A549 (cell line): Measurements from ENCODE around the gene PVR. TPM values are rescaled to one million over a fixed set of nuclear protein-coding genes. Genes with fewer than 3 reads are reported as not detected.

Source experiments
- ATAC-seq, 2 experiments: fragments of 200-7000 bp in 1 of 2; fragments of >200 bp in 1 of 2; cut with Nextera tagmentation in 1 of 2; cut with Tn5 transposase in 1 of 2; 3 replicates each; pipeline versions ENCODE4 v1.8.0 to v1.9.1; 2018 to 2020; ENCODE audit warnings: mild to moderate bottlenecking in 1 of 2, moderate library complexity in 1 of 2
- CTCF ChIA-PET: fragments of 300-600 bp; sonication (Branson Sonifier 250); formaldehyde crosslinking; extraction: SDS; loops from one replicate; lab custom pipeline; 2021; ENCODE audit warnings: antibody characterized with exemption, inconsistent platforms; lab: Yijun Ruan, JAX
- POLR2A ChIA-PET: fragments of 350-600 bp; formaldehyde crosslinking; extraction: SDS; loops from one replicate; lab custom pipeline; 2021; ENCODE audit warnings: antibody characterized with exemption, inconsistent platforms; lab: Yijun Ruan, JAX
- DNase-seq, 2 experiments: peaks; one replicate each; pipeline versions ENCODE4 v3.0.0 to v3.0.0-alpha.2; 2011 to 2016; ENCODE audit warnings: low read depth in 1 of 2, low spot score in 1 of 2
- FAIRE-seq: peaks from 2 replicates; lab custom pipeline; 2011; peaks lifted over from hg19 to GRCh38; lab: Jason Lieb, UNC
- H3K27ac ChIP-seq, 2 experiments: fragments of >200 bp; sonication (Bioruptor Twin); formaldehyde crosslinking; 3 replicates each; pipeline ENCODE4 v1.5.1; 2016 to 2017
- H3K4me1 ChIP-seq: fragments of >200 bp; sonication (Bioruptor Twin); formaldehyde crosslinking; 3 replicates; pipeline ENCODE4 v1.6.1; 2016
- H3K4me2 ChIP-seq: fragments of >200 bp; sonication (Bioruptor Twin); formaldehyde crosslinking; 3 replicates; pipeline ENCODE4 v1.6.1; 2016
- H3K4me3 ChIP-seq: fragments of >200 bp; sonication (Bioruptor Twin); formaldehyde crosslinking; 3 replicates; pipeline ENCODE4 v1.5.1; 2016
- H3K9me3 ChIP-seq: fragments of >200 bp; sonication (Bioruptor Twin); formaldehyde crosslinking; 3 replicates; pipeline ENCODE4 v1.6.1; 2016
- BCL3 ChIP-seq: fragments of >200 bp; sonication (Bioruptor Twin); formaldehyde crosslinking; IDR thresholded peaks from 3 replicates; pipeline ENCODE4 v1.6.1; 2016
- BHLHE40 ChIP-seq: IDR thresholded peaks from 2 replicates; pipeline ENCODE4 v1.6.1; 2012; ENCODE audit warnings: low read depth, low read length, inconsistent platforms
- CEBPB ChIP-seq, 2 experiments: fragments of >200 bp in 1 of 2; sonication (Bioruptor Twin) in 1 of 2; formaldehyde crosslinking in 1 of 2; IDR thresholded peaks; 2 replicates each; pipeline ENCODE4 v1.6.1; 2012 to 2016
- CTCF ChIP-seq: fragments of >200 bp; sonication (Bioruptor Twin); formaldehyde crosslinking; IDR thresholded peaks from 3 replicates; pipeline ENCODE4 v1.5.1; 2016
- EHF ChIP-seq: fragments of 250-450 bp; sonication (Bioruptor Pico); IDR thresholded peaks from 2 replicates; pipeline ENCODE4 v1.5.0; 2020; ENCODE audit warnings: mild to moderate bottlenecking
- EHMT2 ChIP-seq: fragments of 200-600 bp; sonication (generic); IDR thresholded peaks from 2 replicates; pipeline ENCODE4 v1.6.1; 2016; ENCODE audit warnings: antibody characterized with exemption, low read depth, mild to moderate bottlenecking, moderate library complexity
- FOSL2 ChIP-seq, 2 experiments: fragments of 450-650 bp in 1 of 2; fragments of >200 bp in 1 of 2; sonication (Bioruptor Twin) in 1 of 2; formaldehyde crosslinking; IDR thresholded peaks; 2 replicates each; pipeline versions ENCODE4 v1.5.0 to v1.6.1; 2016 to 2020; ENCODE audit warnings: mild to moderate bottlenecking in 1 of 2, moderate library complexity in 1 of 2
- FOXS1 ChIP-seq: fragments of 250-450 bp; sonication (Bioruptor Pico); IDR thresholded peaks from 2 replicates; pipeline ENCODE4 v1.5.0; 2020; ENCODE audit warnings: mild to moderate bottlenecking, moderate library complexity
- HMGXB4 ChIP-seq: fragments of 250-450 bp; sonication (Bioruptor Pico); IDR thresholded peaks from 2 replicates; pipeline ENCODE4 v1.5.0; 2021; ENCODE audit warnings: mild to moderate bottlenecking, moderate library complexity, borderline replicate concordance
- HOXA7 ChIP-seq: fragments of 250-450 bp; sonication (Bioruptor Pico); IDR thresholded peaks from 2 replicates; pipeline ENCODE4 v1.5.0; 2020; ENCODE audit warnings: mild to moderate bottlenecking, moderate library complexity
- HOXB13 ChIP-seq: fragments of 250-450 bp; sonication (Bioruptor Pico); IDR thresholded peaks from 2 replicates; pipeline ENCODE4 v1.5.0; 2020; ENCODE audit warnings: low read depth, mild to moderate bottlenecking, moderate library complexity
- JUN ChIP-seq, 2 experiments: fragments of >200 bp; sonication (Bioruptor Twin); formaldehyde crosslinking; IDR thresholded peaks; 2 replicates in 1 of 2; 3 replicates in 1 of 2; pipeline ENCODE4 v1.6.1; 2016 to 2017
- JUNB ChIP-seq: fragments of >200 bp; sonication (Bioruptor Twin); formaldehyde crosslinking; IDR thresholded peaks from 2 replicates; pipeline ENCODE4 v1.6.1; 2016
- KDM1A ChIP-seq: fragments of 200-600 bp; sonication (generic); IDR thresholded peaks from 2 replicates; pipeline ENCODE4 v1.6.1; 2016; ENCODE audit warnings: low read depth, mild to moderate bottlenecking
- MAFK ChIP-seq: fragments of 450-650 bp; IDR thresholded peaks from 2 replicates; pipeline ENCODE4 v1.6.1; 2014; ENCODE audit not compliant: partially characterized antibody
- MAZ ChIP-seq: fragments of 150-350 bp; IDR thresholded peaks from 2 replicates; pipeline ENCODE4 v1.6.1; 2014; ENCODE audit warnings: antibody characterized with exemption, low read depth, low read length, borderline replicate concordance
- PHF8 ChIP-seq: fragments of 200-600 bp; sonication (generic); IDR thresholded peaks from 2 replicates; pipeline ENCODE4 v1.6.1; 2016; ENCODE audit warnings: low read depth, mild to moderate bottlenecking, antibody characterized with exemption, moderate library complexity, borderline replicate concordance
- POLR2A ChIP-seq: IDR thresholded peaks from 2 replicates; pipeline ENCODE4 v1.6.1; 2012; ENCODE audit warnings: mild to moderate bottlenecking, low read length
- POLR2AphosphoS2 ChIP-seq: conservative IDR thresholded peaks from 2 replicates; pipeline ENCODE4 v1.6.1; 2012; ENCODE audit warnings: low read length, improper control_type of control experiment, inconsistent platforms
- RFX5 ChIP-seq: fragments of 450-650 bp; IDR thresholded peaks from 2 replicates; pipeline ENCODE4 v1.7.1; 2014; ENCODE audit warnings: antibody characterized with exemption, mild to moderate bottlenecking, moderate library complexity
- RNF2 ChIP-seq: fragments of 200-600 bp; sonication (generic); IDR thresholded peaks from 2 replicates; pipeline ENCODE4 v1.6.1; 2016; ENCODE audit warnings: low read depth, mild to moderate bottlenecking, antibody characterized with exemption, moderate library complexity, borderline replicate concordance
- SMC3 ChIP-seq: fragments of >200 bp; sonication (Bioruptor Twin); formaldehyde crosslinking; IDR thresholded peaks from 3 replicates; pipeline ENCODE4 v1.6.1; 2018; ENCODE audit warnings: inconsistent platforms
- TFCP2L1 ChIP-seq: fragments of 250-450 bp; sonication (Bioruptor Pico); IDR thresholded peaks from 2 replicates; pipeline ENCODE4 v1.5.0; 2021; ENCODE audit warnings: mild to moderate bottlenecking
- TP53 ChIP-seq: fragments of 250-450 bp; sonication (Bioruptor Pico); IDR thresholded peaks from 2 replicates; pipeline ENCODE4 v1.5.0; 2021; ENCODE audit warnings: mild to moderate bottlenecking, moderate library complexity
- USF2 ChIP-seq: fragments of 450-650 bp; IDR thresholded peaks from 2 replicates; pipeline ENCODE4 v1.6.1; 2014; ENCODE audit warnings: antibody characterized with exemption
- ZNF302 ChIP-seq: fragments of 250-450 bp; sonication (Bioruptor Pico); IDR thresholded peaks from 2 replicates; pipeline ENCODE4 v1.9.0; 2021; ENCODE audit warnings: inconsistent platforms, mild to moderate bottlenecking, moderate library complexity
- WGBS: methylation state at CpG from one replicate; pipeline ENCODE4 v1.1.6; 2017; ENCODE audit errors: missing lambda C conversion rate; 5-methylcytosine and 5-hydroxymethylcytosine counted together
- polyA plus RNA-seq, 4 experiments: library from polyadenylated mRNA; depleted of rRNA in 3 of 4; stranded (reverse); fragments of >200 nt; fragmentation: RNase III in 1 of 4; extraction: RNeasy Plus Mini Kit Qiagen cat#74134 plus additional on column Dnase treatment in 1 of 4; gene quantifications; 2 replicates in 3 of 4; 3 replicates in 1 of 4; pipeline ENCODE4 v1.2.3, GENCODE V29; 2011 to 2017
- TF ChIP-seq, protein P1 (sequence below): fragments of >200 bp; sonication (Bioruptor Twin); formaldehyde crosslinking; IDR thresholded peaks from 2 replicates; pipeline ENCODE4 v1.6.1; 2016
- TF ChIP-seq, protein P2 (sequence below): IDR thresholded peaks from 2 replicates; pipeline ENCODE4 v1.6.1; 2012

PVR gene
- polyA plus RNA-seq, 2 of the 4 experiments (the other 2 are of a cell fraction), result 90.3 to 108 TPM

DNA sequence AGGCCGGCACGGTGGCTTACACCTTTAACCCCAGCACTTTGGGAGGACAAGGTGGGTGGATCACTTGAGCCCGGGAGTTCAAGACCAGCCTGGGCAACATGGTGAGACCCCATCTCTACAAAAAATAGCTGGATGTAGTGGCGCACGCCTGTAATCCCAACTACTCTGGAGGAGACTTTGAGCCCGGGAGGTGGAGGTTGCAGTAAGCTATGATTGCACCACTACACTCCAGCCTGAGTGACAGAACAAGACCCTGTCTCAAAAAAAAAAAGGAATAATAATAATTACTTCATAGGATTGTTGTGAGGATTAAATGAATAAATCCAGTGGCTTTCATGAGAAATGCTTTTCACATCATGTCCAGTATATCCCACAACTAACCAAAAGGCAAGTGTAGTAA is 22.3 kb upstream of the PVR start:
- TF ChIP-seq POLR2AphosphoS2 (no peak), CEBPB (IDR thresholded peaks at IDR 0.05) (no peak), BCL3 (no peak), HOXB13 (CRISPR knock-in tag) (no peak), MAFK (no peak), KDM1A (no peak), EHMT2 (no peak), JUN (IDR thresholded peaks at IDR 0.05) (no peak), TP53 (CRISPR knock-in tag) (no peak)
- no peak for FAIRE-seq
- DNase-seq, result no peak
- Histone ChIP-seq H3K27ac (peak overlapping the region in 1 of 2 experiments; percentile 37; a peak in 3 of 6 replicates), H3K4me2 (no peak overlapping the region), H3K9me3 (no peaks in the 10 kb centered on the region), H3K4me1 (peaks cover 39% of the 10 kb centered on the region), H3K4me3 (no peak overlapping the region)
- ChIA-PET CTCF (interaction anchor here (0.8 to 12.4 kb wide), 5 partner anchors 10 to 150 kb away, joined by 3 to 103 read pairs (median 4); partner anchors contain the start of gene IGSF23), POLR2A (no interaction called here)
- 87% methylated on average over 6 of the region's 6 CpGs for WGBS
- no peak for ATAC-seq

DNA sequence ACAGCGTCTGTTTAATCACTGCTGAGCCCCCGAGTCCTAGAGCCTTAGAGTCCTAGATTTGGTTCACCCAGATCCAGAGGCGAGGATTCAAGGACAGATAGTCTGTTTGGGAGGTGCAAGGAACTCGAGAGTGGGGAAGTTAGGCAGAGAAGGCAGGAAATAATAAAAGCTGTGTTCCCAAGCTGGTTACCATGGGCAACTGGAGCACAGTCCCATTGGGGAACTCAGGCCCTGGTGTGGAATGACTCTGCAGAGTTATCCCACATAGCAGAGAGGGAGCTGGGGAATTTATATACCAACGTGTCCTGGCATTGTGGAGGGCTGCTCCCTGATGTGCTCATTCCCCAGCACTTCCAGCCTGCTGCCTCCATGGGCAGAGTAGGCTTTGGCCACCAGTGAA is 20.6 kb upstream of the PVR start:
- no peak for TF ChIP-seq SMC3
- no peak for TF ChIP-seq RNF2
- TF ChIP-seq PHF8, result no peak
- TF ChIP-seq EHF (CRISPR knock-in tag), result no peak
- no peak for TF ChIP-seq JUNB
- TF ChIP-seq USF2, result no peak
- TF ChIP-seq TFCP2L1 (CRISPR knock-in tag), result no peak
- no peak for TF ChIP-seq KDM1A
- TF ChIP-seq TP53 (CRISPR knock-in tag), result no peak
- TF ChIP-seq, all 56 proteins: peak for 0
- H3K4me3 ChIP-seq, result no peak overlapping the region
- ChIA-PET POLR2A (no interaction called here), CTCF (interaction anchor here (1.1 to 12.4 kb wide), 7 partner anchors 12 to 162 kb away, joined by 3 to 103 read pairs (median 5); partner anchors contain the start of gene IGSF23)
- WGBS, result 84% methylated on average over 5 of the region's 5 CpGs
- H3K4me2 ChIP-seq, result no peak overlapping the region
- DNase-seq (no peak), FAIRE-seq (no peak), ATAC-seq (no peak; a peak in 1 of 6 replicates)
- H3K4me1 ChIP-seq, result peaks cover 43% of the 10 kb centered on the region
- H3K9me3 ChIP-seq, result no peaks in the 10 kb centered on the region
- peak overlapping the region in 1 of 2 experiments; percentile 71; a peak in 3 of 6 replicates for H3K27ac ChIP-seq

- FAIRE-seq (no peak), ATAC-seq (no peak), DNase-seq (no peak)
- H3K9me3 ChIP-seq, result no peaks in the 10 kb centered on the region
- TF ChIP-seq, protein P1, sequence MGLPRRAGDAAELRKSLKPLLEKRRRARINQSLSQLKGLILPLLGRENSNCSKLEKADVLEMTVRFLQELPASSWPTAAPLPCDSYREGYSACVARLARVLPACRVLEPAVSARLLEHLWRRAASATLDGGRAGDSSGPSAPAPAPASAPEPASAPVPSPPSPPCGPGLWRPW, result no peak
- TF ChIP-seq HOXA7 (CRISPR knock-in tag) (no peak), RFX5 (no peak), ZNF302 (CRISPR knock-in tag) (no peak), EHF (CRISPR knock-in tag) (no peak), MAZ (no peak), MAFK (no peak), HMGXB4 (no peak), TFCP2L1 (CRISPR knock-in tag) (no peak), FOXS1 (CRISPR knock-in tag) (no peak), FOSL2 (IDR thresholded peaks at IDR 0.05) (no peak), FOSL2 (CRISPR knock-in tag; IDR thresholded peaks at IDR 0.05) (no peak), POLR2AphosphoS2 (no peak), BHLHE40 (no peak), SMC3 (no peak), POLR2A (no peak), CTCF (no peak)
- TF ChIP-seq, protein P2, sequence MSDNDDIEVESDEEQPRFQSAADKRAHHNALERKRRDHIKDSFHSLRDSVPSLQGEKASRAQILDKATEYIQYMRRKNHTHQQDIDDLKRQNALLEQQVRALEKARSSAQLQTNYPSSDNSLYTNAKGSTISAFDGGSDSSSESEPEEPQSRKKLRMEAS, result no peak
- H3K27ac ChIP-seq, result peak overlapping the region in 1 of 2 experiments; percentile 71; a peak in 3 of 6 replicates
- H3K4me2 ChIP-seq, result no peak overlapping the region
- H3K4me3 ChIP-seq, result no peak overlapping the region
- 86% methylated on average over 4 of the region's 4 CpGs for whole genome bisulfite sequencing
- POLR2A ChIA-PET, result no interaction called here
- CTCF ChIA-PET, result interaction anchor here (1.1 to 12.4 kb wide), 6 partner anchors 12 to 161 kb away, joined by 3 to 103 read pairs (median 6); partner anchors contain the start of gene IGSF23
- peaks cover 43% of the 10 kb centered on the region for H3K4me1 ChIP-seq
These were observed 20.1 kb upstream of the PVR start for GRCh38 chr19:44623626-44624025.
